ENCODE measurements around the gene YLPM1. TPM values are rescaled to one million over a fixed set of nuclear protein-coding genes. Genes with fewer than 3 reads are reported as not detected.

Gene YLPM1
- polyA plus RNA-seq, 3 donors, result 88.8 to 101 (median 89.5) TPM

GRCh38 chr14:74785056-74785613, 22.0 kb downstream of the YLPM1 start:
- DNase-seq (ENCODE audit: low read depth in 3 of 3, low spot score in 2 of 3), result no peak

GRCh38 chr14:74786796-74787315, 23.7 kb downstream of the YLPM1 start:
- DNase-seq (ENCODE audit: low read depth in 3 of 3, low spot score in 2 of 3), result no peak

- no peak for DNase-seq (ENCODE audit: low read depth in 3 of 3, low spot score in 2 of 3)
Measured at GRCh38 chr14:74792249-74793039, 29.3 kb downstream of the YLPM1 start.

- no peak for DNase-seq (ENCODE audit: low read depth in 3 of 3, low spot score in 2 of 3)
Measured at GRCh38 chr14:74793506-74794155, 30.5 kb downstream of the YLPM1 start.

DNA sequence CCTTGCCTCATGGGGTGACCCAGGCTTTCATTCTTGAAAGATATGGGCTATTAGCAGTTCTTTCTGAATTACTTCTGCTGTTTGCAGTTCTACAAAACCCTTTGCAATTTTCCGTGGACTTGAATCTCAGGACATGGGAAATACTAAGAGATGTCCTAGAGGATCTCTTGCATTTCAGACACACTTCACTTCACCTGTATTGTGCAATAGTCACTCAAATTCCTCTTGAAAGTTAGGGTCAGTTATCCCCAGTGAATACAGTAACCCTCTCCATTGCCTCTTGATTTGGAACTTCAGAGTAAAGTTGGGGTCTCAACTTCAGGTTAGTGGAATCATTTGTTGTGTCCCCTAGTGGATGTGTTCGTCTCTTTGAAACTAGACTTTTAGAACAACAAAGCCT, 31.8 kb downstream of the YLPM1 start:
- no peak for DNase-seq (ENCODE audit: low read depth in 3 of 3, low spot score in 2 of 3)

DNA sequence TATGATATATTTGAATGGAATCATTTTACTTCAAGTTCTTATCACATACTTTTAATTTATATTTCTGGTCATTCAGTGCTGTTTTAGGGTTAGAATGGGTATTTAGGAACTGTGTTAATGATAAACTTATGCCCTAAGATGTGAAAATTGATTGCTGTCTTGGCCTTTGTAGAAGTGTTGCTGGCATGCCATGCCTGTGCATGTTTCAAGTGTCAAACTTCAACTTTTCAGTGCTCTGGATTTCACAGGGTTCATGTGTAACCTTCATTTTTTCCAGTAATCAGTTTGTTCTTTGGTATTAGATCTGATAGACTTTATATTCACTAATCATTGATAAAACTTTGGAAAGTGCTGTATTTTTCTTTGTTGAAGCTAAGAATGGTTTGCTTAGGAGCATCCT, 36.6 kb downstream of the YLPM1 start:
- DNase-seq (ENCODE audit: low read depth in 3 of 3, low spot score in 2 of 3), result no peak

GRCh38 chr14:74800780-74801179, 37.7 kb downstream of the YLPM1 start:
- no peak for DNase-seq (ENCODE audit: low read depth in 3 of 3, low spot score in 2 of 3)

GRCh38 chr14:74801396-74801795, 38.3 kb downstream of the YLPM1 start:
- no peak for DNase-seq (ENCODE audit: low read depth in 3 of 3, low spot score in 2 of 3)

DNA sequence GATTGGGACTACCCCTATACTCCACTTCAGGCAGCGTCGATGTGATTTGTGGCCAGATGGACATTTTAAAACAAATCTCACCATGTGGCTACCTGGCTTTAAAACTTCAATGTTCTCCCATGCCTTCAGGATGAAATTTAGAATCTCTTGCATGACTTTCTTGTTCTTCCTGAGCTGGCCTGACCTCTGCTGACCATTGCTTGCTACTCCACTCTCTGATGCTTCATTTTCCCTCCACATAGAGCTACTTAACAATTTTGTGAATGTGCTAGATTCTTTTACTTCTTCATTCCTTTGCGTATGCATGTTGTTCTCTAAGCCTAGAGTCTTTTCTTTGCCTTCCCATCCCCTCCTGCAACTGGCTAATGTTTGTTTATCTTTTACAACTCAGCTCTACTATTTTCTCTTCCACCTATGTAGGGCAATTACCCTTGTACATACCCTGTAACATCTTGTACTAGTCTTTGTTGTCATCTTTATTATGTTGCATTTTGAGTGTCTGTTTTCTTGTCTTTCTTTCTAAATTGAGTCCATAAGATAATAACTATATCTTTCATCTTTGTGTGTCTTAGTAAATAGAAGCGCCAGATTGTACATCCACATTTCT, 41.2 kb downstream of the YLPM1 start:
- no peak for DNase-seq (ENCODE audit: low read depth in 3 of 3, low spot score in 2 of 3)

GRCh38 chr14:74807853-74808545, 44.9 kb downstream of the YLPM1 start:
- no peak for DNase-seq (ENCODE audit: low read depth in 3 of 3, low spot score in 2 of 3)

- DNase-seq (ENCODE audit: low read depth in 3 of 3, low spot score in 2 of 3), result no peak
Measured at GRCh38 chr14:74816124-74816523, 53.0 kb downstream of the YLPM1 start.

- no peak for DNase-seq (ENCODE audit: low read depth in 3 of 3, low spot score in 2 of 3)
Measured at GRCh38 chr14:74820288-74820687, 57.2 kb downstream of the YLPM1 start.

GRCh38 chr14:74821267-74821915, 58.3 kb downstream of the YLPM1 start:
- DNase-seq (ENCODE audit: low read depth in 3 of 3, low spot score in 2 of 3), result no peak

GRCh38 chr14:74824997-74825396, 61.9 kb downstream of the YLPM1 start:
- DNase-seq (ENCODE audit: low read depth in 3 of 3, low spot score in 2 of 3), result no peak

- no peak for DNase-seq (ENCODE audit: low read depth in 3 of 3, low spot score in 2 of 3)
Measured at GRCh38 chr14:74826574-74826973, 63.5 kb downstream of the YLPM1 start.

DNA sequence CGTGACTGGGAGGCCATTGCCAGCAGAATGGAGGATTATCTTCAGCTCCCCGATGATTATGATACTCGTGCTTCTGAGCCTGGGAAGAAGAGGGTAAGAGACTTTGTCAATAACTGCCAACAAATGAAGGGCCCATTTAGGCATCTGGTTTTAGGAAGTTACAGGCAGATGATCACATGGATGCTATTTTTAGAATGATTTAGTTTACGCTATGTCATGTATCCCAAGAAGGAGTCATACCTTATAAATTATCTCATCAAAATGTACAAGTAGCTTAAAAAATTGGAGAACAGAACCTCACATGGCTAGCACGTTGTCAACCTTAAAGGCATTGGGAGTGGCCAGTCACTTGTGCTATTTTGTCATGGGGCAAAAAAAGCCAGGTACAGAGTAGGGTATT, 66.1 kb downstream of the YLPM1 start:
- no peak for DNase-seq (ENCODE audit: low read depth in 3 of 3, low spot score in 2 of 3)

- DNase-seq (ENCODE audit: low read depth in 3 of 3, low spot score in 2 of 3), result no peak
Measured at GRCh38 chr14:74832849-74833248, 69.7 kb downstream of the YLPM1 start.

- no peak for DNase-seq (ENCODE audit: low read depth in 3 of 3, low spot score in 2 of 3)
Measured at GRCh38 chr14:74834692-74835392, 71.7 kb downstream of the YLPM1 start.

DNA sequence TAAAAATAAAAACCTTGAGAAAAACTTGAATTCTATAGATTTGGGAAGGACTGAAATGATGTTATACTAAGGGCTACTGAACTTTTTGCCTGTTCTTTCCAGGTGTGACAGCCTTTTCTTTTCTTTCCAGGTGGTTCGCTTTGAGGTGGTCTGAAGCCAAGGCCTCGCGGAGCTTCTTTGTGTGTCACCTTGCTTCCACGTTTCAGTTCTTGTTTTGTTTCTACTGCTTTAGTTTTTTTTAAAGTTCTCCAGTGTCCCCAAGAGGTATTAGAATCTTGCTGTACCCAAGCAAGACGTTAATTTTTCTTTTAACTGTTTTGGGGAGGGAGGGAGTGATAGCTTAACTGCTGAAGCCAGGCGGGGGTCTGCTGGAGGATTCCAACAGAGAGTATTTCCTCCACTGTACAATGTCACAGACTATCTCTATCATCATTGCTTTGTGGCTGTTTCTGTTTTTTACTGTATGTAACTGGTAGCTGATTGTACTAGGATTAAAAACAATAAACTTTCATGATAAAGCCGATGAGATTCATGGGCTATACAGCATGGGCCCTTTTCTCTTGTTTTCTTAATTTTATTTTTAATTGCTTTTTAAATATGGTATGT, 72.6 kb downstream of the YLPM1 start:
- no peak for DNase-seq (ENCODE audit: low read depth in 3 of 3, low spot score in 2 of 3)
